IPS-18a (cell line): Measurements from ENCODE around the gene PAFAH1B2.

ENCODE experiments used
- H3K27ac ChIP-seq: one replicate; pipeline ENCODE4 v1.5.1; 2013; ENCODE audit warnings: low read length
- H3K27me3 ChIP-seq: one replicate; pipeline ENCODE4 v1.6.1; 2013; ENCODE audit warnings: mild to moderate bottlenecking, low read length; ENCODE audit not compliant: control insufficient read depth, insufficient read depth
- H3K36me3 ChIP-seq: one replicate; pipeline ENCODE4 v1.6.1; 2013; ENCODE audit warnings: low read depth, low read length; ENCODE audit not compliant: control insufficient read depth
- H3K4me1 ChIP-seq: one replicate; pipeline ENCODE4 v1.6.1; 2013; ENCODE audit warnings: low read depth, low read length; ENCODE audit not compliant: control insufficient read depth
- H3K4me3 ChIP-seq: one replicate; pipeline ENCODE4 v1.5.1; 2013; ENCODE audit warnings: low read length
- H3K9ac ChIP-seq: one replicate; pipeline ENCODE4 v1.6.1; 2013; ENCODE audit warnings: mild to moderate bottlenecking, low read length, moderate library complexity
- H3K9me3 ChIP-seq: one replicate; pipeline ENCODE4 v1.6.1; 2013; ENCODE audit warnings: low read depth, low read length; ENCODE audit not compliant: control insufficient read depth

The PAFAH1B2 gene

GRCh38 chr11:117220999-117221774 lies 77.1 kb downstream of the PAFAH1B2 start:
- Histone ChIP-seq H3K36me3 (peaks cover 23% of the 10 kb centered on the region), H3K9ac (no peak overlapping the region), H3K27ac (no peak overlapping the region), H3K4me3 (no peak overlapping the region), H3K9me3 (no peaks in the 10 kb centered on the region), H3K4me1 (no peaks in the 10 kb centered on the region), H3K27me3 (no peaks in the 10 kb centered on the region)

GRCh38 chr11:117221775-117222517 lies 77.9 kb downstream of the PAFAH1B2 start:
- no peak overlapping the region for H3K4me3 ChIP-seq
- no peaks in the 10 kb centered on the region for H3K9me3 ChIP-seq
- no peaks in the 10 kb centered on the region for H3K27me3 ChIP-seq
- H3K36me3 ChIP-seq: peaks cover 23% of the 10 kb centered on the region
- no peak overlapping the region for H3K27ac ChIP-seq
- no peaks in the 10 kb centered on the region for H3K4me1 ChIP-seq
- H3K9ac ChIP-seq: no peak overlapping the region

DNA sequence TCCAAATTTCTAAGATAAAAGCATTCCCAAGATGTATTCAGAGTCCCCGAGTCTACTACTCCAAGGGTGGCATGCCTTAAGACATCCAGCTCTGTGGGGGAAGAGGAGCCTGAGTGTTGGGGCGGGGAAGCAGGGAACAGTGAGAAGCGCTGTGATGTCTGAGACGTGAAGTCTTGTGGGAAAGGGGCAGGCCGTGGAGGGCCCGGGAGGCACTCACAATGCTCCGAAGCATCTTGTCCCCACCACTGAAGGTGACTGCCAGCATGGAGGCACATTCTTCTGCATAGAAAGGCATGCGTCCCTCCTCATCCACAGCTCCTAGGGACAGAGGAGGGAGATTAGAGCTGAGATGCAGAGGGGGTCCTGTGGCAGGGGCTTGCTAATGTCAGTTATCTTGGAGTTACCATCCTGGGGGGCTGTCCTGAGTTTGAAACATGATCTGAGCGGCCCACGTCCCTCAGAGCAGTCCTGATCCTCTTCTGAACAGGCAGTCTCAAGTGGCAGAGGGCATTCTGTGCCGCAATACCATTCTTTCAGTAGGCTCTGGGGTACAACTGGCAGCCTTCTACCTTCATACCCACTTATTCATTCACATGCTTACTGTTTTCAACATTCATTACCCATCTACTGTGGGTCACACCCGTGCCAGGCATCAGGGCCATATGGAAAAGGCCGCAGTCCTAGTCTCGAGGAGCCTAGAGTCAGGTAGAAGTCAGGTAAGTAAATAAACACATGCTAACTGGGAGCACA lies 79.1 kb downstream of the PAFAH1B2 start:
- H3K36me3 ChIP-seq: peaks cover 25% of the 10 kb centered on the region
- no peak overlapping the region for H3K27ac ChIP-seq
- no peaks in the 10 kb centered on the region for H3K9me3 ChIP-seq
- H3K4me3 ChIP-seq: no peak overlapping the region
- no peak overlapping the region for H3K9ac ChIP-seq
- H3K4me1 ChIP-seq: no peaks in the 10 kb centered on the region
- H3K27me3 ChIP-seq: no peaks in the 10 kb centered on the region

GRCh38 chr11:117223741-117224689 lies 79.9 kb downstream of the PAFAH1B2 start:
- Histone ChIP-seq H3K9me3 (no peaks in the 10 kb centered on the region), H3K27me3 (no peaks in the 10 kb centered on the region), H3K36me3 (peaks cover 25% of the 10 kb centered on the region), H3K4me3 (no peak overlapping the region), H3K9ac (no peak overlapping the region), H3K27ac (no peak overlapping the region), H3K4me1 (no peaks in the 10 kb centered on the region)

GRCh38 chr11:117225553-117226170 lies 81.6 kb downstream of the PAFAH1B2 start:
- Histone ChIP-seq H3K36me3 (peaks cover 21% of the 10 kb centered on the region), H3K9me3 (no peaks in the 10 kb centered on the region), H3K27ac (no peak overlapping the region), H3K9ac (no peak overlapping the region), H3K4me3 (no peak overlapping the region), H3K4me1 (no peaks in the 10 kb centered on the region), H3K27me3 (no peaks in the 10 kb centered on the region)
